ENCODE data around the gene MMRN1. TPM values are rescaled to one million over a fixed set of nuclear protein-coding genes. Genes with fewer than 3 reads are reported as not detected.

The MMRN1 gene
- total and polyA plus RNA-seq, 7 donors, result 0.44 to 2.3 (median 1.7) TPM

GRCh38 chr4:89981789-89982334 lies 87.2 kb downstream of the MMRN1 start:
- TF ChIP-seq CTCF (IDR thresholded peaks at IDR 0.05), result no peak
- Histone ChIP-seq H3K4me3 (no peak overlapping the region), H3K4me1 (no peaks in the 10 kb centered on the region), H3K9me3 (no peaks in the 10 kb centered on the region), H3K27ac (no peak overlapping the region), H3K36me3 (ENCODE audit: insufficient read depth in 1 of 2, low read depth in 1 of 2) (no peaks in the 10 kb centered on the region), H3K27me3 (ENCODE audit: insufficient read depth in 3 of 3, low read length in 2 of 3) (no peaks in the 10 kb centered on the region)
- ATAC-seq (no peak), DNase-seq (no peak)
- 88 to 92% (median 91%) methylated on average over 2 of the region's 2 CpGs for WGBS, 3 donors
- intact Hi-C loops (cut with DNase I), result no loop called here

- Histone ChIP-seq H3K4me1 (no peaks in the 10 kb centered on the region), H3K4me3 (no peak overlapping the region), H3K36me3 (ENCODE audit: insufficient read depth in 1 of 2, low read depth in 1 of 2) (no peaks in the 10 kb centered on the region), H3K9me3 (no peaks in the 10 kb centered on the region), H3K27ac (no peak overlapping the region), H3K27me3 (ENCODE audit: insufficient read depth in 3 of 3, low read length in 2 of 3) (no peaks in the 10 kb centered on the region)
- WGBS, 3 donors, result 89 to 95% (median 92%) methylated on average over 2 of the region's 2 CpGs
- DNase-seq, result no peak
- TF ChIP-seq CTCF (IDR thresholded peaks at IDR 0.05), result no peak
- intact Hi-C loops (cut with DNase I), result no loop called here
- ATAC-seq, result no peak
These were observed 93.6 kb downstream of the MMRN1 start for GRCh38 chr4:89988268-89988667.

GRCh38 chr4:89992744-89993143 lies 98.1 kb downstream of the MMRN1 start:
- TF ChIP-seq CTCF (IDR thresholded peaks at IDR 0.05), result no peak
- intact Hi-C loops (cut with DNase I), result no loop called here
- Histone ChIP-seq H3K4me3 (no peak overlapping the region), H3K27ac (no peak overlapping the region), H3K4me1 (no peaks in the 10 kb centered on the region), H3K27me3 (ENCODE audit: insufficient read depth in 3 of 3, low read length in 2 of 3) (no peaks in the 10 kb centered on the region), H3K36me3 (ENCODE audit: insufficient read depth in 1 of 2, low read depth in 1 of 2) (no peaks in the 10 kb centered on the region), H3K9me3 (no peaks in the 10 kb centered on the region)
- WGBS, 3 donors, result 13 to 20% (median 13%) methylated on average over 1 of the region's 1 CpG
- ATAC-seq (no peak), DNase-seq (no peak)

GRCh38 chr4:89994176-89994873 lies 99.7 kb downstream of the MMRN1 start:
- Histone ChIP-seq H3K27ac (no peak overlapping the region), H3K9me3 (no peaks in the 10 kb centered on the region), H3K27me3 (ENCODE audit: insufficient read depth in 3 of 3, low read length in 2 of 3) (no peaks in the 10 kb centered on the region), H3K4me1 (no peaks in the 10 kb centered on the region), H3K36me3 (ENCODE audit: insufficient read depth in 1 of 2, low read depth in 1 of 2) (no peaks in the 10 kb centered on the region), H3K4me3 (no peak overlapping the region)
- TF ChIP-seq CTCF (IDR thresholded peaks at IDR 0.05), result no peak
- DNase-seq (no peak), ATAC-seq (no peak)
- 73 to 76% (median 75%) methylated on average over 3 of the region's 3 CpGs for WGBS, 3 donors
- intact Hi-C loops (cut with DNase I), result no loop called here

- Histone ChIP-seq H3K4me1 (no peaks in the 10 kb centered on the region), H3K36me3 (ENCODE audit: insufficient read depth in 1 of 2, low read depth in 1 of 2) (no peaks in the 10 kb centered on the region)
- DNase-seq, result no peak
These were observed 100.4 kb downstream of the MMRN1 start for GRCh38 chr4:89995006-89995405.

More at GRCh38 chr4:89995006-89995405, 100.4 kb downstream of the MMRN1 start:
- Histone ChIP-seq H3K27me3 (ENCODE audit: insufficient read depth in 3 of 3, low read length in 2 of 3) (no peaks in the 10 kb centered on the region), H3K4me3 (no peak overlapping the region), H3K27ac (no peak overlapping the region), H3K9me3 (no peaks in the 10 kb centered on the region)
- intact Hi-C loops (cut with DNase I), result no loop called here
- TF ChIP-seq CTCF (IDR thresholded peaks at IDR 0.05), result no peak
- no peak for ATAC-seq
- WGBS, 3 donors, result 63 to 78% (median 67%) methylated on average over 4 of the region's 4 CpGs

All from psoas muscle (tissue), 8 donors.